ENCODE results near the gene PCDHB8.
"Not testable (repeated sequence)": the region's sequence is repeated elsewhere in the genome, so short reads cannot be mapped to it uniquely, and the experiment has no call there.

GRCh38 chr5:141184117-141184855 lies 6.7 kb downstream of the PCDHB8 start:
- TF ChIP-seq CTCF (IDR thresholded peaks at IDR 0.05); USF2 (IDR thresholded peaks at IDR 0.05); TP53 (CRISPR knock-in tag; IDR thresholded peaks at IDR 0.05); ELK1 (IDR thresholded peaks at IDR 0.05; ENCODE audit: low read depth, low read length); EP300 (IDR thresholded peaks at IDR 0.05); RCOR1 (IDR thresholded peaks at IDR 0.05; ENCODE audit: low read depth, low read length); REST (IDR thresholded peaks at IDR 0.05); POLR2A (IDR thresholded peaks at IDR 0.05; ENCODE audit: low read length); ESRRA (IDR thresholded peaks at IDR 0.05; ENCODE audit: borderline replicate concordance, low read length); CHD2 (IDR thresholded peaks at IDR 0.05; ENCODE audit: low read length, partially characterized antibody): not testable (repeated sequence)

All from A549 (cell line).